Activated CD8-positive, alpha-beta memory T cell treated with anti-CD3 and anti-CD28 coated beads, Interleukin-2, amount 50 U/mL, for 48 hours (primary cell): ENCODE results near the gene CLIC3.
"Not testable (repeated sequence)": the region's sequence is repeated elsewhere in the genome, so short reads cannot be mapped to it uniquely, and the experiment has no call there.

ENCODE experiments used
- DNase-seq: peaks from one replicate; pipeline ENCODE4 v3.0.0-alpha.2; 2020

CLIC3 gene

DNA sequence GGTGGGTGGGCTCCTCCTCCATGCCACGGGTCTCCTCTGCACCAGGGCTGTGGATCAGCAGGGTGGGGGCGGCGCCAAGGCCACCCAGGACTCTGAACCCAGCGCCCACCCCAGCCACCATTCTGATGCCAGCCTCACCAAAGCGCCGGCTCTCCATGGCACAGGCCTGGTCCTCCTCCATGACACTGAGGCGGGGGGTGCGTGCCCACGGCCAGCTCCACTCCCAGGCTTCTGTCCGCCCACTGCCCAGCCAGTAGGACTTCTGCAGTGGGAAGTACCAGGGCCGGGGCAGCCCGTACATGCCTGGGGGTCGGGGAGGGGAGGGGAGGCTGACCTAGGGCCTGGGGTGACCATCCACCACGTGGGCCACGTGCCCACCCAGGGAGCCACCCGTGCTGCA, 20.1 kb upstream of the CLIC3 start:
- DNase-seq: no peak

DNA sequence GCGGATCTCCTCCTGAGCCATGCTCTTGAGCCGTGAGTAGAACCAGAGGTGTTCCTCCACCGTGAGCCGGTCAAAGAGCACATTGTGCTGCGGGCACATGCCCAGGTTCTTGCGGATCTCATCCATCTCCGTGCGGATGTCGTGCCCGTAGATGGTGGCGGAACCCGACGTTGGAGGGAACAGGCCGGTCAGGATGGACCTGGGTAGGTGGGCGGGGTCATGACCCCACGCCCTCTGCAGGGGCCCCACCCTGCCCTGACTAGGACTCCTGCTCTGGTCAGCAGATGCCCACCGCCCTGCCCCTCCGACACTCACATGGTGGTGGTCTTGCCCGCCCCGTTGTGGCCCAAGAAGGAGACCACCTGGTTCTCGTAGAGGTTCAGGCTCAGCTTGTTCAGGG, 19.6 kb upstream of the CLIC3 start:
- DNase-seq: no peak

DNA sequence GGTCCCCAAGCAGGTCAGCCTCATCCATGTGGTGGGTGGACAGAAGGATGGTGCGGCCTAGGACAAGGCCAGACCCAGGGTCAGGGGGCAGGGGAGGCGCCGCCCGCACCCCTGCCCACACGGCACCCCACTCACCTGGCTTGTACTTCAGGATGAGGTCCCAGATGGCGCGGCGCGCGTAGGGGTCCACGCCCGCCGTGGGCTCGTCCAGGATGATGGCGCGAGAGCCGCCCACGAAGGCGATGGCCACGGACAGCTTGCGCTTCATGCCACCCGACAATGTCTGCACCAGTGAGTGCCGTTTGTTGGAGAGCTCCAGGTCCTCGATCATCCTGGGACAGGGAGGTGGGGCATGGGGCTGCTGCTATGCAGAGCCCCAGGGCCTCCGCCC, 19.2 kb upstream of the CLIC3 start:
- no peak for DNase-seq

DNA sequence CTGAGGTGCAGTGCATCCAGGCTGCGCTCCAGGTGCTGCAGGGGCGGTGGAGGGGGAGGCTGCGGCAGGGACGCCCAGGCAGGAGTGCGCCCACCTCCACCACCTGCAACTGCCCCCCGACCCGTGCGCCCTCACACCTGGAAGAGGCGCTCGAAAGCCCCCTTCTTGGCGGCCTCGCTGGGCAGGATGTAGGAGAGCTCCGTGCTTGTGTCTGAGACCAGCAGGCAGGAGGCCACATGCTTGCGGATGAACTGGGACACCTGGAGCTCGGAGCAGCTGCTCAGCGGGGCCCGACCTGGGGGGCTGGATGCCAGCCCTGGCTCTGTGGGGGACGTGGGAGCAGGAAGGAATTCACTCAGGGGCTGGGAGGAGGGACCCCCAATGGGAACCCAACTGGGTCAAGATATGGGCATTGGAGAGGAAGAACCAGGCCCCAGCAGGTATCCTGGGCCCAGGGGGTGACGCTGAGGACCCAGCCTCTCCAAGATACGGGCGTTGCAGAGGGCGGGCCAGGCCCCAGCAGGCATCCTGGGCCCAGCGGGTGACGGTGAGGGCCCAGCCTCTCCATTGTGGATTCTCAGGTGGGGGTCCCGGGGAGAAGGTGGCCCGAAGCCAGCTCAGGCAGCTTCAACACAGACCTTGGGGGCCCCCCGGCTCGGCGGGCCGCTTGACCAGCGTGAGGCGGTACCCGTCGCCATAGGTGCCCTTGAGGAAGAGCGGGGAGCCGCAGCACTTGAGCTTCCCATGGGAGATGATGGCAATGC, 18.6 kb upstream of the CLIC3 start:
- no peak for DNase-seq

DNA sequence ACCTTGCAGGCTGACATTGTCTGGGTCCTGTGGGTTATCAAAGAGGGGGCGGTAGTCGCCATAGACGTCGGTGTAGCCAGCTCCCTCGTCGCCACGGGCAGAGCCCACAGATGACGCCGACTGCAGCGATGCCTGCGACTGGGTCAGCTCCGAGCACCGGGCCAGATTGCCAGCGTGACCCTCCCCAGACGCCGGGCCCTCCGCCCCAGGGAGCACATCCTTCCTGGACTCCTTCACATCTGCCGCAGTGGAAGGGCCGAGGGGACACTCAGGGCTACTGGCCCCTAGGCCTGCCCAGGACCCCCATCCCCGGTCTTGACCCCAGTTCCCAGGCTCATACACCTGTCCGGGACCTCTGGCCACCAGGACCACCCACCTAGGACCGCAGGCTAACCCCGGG, 17.8 kb upstream of the CLIC3 start:
- no peak for DNase-seq

DNA sequence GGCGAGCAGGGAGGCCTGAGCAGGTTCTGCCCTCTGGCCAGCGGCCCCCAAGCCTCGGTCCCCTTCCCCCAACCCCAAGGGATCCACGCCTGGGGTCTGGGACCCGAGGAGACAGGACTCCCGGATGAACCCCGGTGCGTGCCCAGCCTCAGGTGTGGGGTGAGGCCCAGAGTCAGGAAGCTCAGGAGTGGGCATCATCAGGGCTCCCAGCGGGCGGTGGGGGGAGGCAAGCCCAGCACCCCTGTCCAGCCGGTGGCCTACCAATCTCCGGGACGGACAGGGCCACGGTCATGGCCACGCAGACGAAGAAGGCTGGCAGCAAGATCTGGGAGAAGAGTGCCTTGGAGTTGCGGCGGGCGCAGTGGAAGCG, 17.2 kb upstream of the CLIC3 start:
- DNase-seq: no peak

DNA sequence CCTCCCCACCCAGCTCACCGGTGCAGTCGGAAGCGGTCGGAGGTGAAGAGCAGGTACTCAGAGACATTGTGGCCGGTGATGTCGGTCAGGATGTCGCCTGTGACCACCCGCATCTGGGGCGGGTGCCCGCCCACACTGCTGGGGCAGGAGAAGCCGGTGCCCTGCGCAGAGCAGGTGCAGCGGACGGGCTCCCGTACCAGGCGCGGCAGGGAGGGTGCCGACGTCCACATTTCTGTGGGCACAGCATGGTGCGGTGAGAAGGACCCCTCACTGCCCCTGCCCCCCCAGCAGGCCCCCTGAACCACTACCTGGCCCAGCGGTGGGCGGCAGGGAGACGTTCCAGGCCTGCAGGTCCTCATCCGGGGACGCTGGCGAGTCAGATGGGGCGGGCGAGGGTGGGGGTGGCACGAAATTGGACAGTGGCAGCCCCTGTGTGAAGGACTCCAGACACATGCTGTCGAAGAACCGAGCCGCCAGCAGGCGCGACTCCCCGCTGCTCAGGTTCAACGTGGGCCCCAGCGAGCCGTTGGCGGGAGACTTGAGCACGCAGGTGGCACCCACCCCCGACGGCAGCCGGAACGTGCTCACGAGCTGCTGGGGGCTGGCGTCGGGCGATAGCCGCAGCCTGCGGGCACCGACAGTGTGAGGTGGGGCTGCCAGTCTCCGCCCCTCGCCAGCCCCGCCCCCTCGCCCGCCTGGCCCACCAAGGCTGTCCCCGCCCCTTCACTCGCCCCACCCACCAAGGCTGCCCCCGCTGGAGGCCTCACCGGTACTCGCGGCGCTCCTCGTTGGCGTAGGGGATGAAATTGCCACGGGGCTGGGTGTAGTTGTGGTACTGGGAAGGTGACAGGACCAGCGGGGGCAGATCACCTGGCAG, 16.6 kb upstream of the CLIC3 start:
- no peak for DNase-seq

DNA sequence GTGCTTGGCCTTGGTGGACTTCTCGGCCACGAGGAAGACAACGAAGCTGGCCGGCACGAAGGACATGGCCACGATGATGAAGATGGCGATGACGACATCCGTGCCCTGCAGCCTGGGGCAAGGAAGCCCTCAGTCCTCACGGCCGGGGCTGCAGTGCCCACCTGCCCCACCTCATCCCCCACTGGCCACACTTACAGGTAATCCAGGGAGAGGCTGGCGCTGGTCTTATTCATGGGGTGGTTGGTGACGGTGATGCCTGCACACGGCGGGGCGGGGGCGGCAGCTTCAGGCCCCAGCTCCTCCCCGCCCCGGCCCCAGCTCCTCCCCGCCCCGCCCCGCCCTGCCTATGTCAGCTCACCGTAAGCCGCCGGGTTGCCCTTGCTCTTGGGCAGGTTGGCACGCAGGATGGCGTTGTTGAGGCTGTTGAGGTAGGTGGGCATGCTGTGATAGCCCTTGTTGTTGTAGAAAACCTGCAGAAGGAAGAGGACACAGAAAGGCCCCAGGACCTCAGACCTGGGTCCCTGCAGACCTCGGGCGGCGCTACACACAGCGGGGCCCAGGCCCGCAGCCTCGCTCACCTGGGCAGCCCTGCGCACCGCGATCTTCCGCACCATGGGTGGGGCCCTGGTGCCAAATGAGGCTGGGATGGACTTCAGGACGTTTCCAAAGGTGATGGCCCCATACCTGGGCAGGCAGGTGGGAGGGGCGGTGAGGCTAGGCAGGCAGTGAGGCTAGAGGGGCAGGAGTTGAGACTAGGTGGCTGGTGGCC, 15.7 kb upstream of the CLIC3 start:
- no peak for DNase-seq

DNA sequence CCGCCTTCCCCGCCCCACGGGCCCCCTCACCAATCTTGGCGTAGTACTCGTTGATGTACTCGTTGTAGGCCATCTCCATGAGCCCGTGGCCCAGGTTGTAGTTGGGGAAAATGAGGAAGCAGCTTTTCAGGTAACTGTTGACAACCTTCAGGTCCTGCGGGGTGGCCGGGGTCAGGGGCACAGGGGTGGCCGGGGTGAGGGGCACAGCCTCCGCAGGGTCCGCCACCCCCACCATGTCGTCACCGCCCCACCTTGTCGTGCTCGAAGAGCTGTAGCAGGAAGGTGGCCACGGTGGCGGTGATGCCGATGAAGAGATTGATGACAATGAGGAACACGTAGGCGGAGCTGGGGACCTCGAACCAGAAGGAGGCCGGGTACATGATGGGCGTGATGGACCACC, 14.8 kb upstream of the CLIC3 start:
- no peak for DNase-seq

DNA sequence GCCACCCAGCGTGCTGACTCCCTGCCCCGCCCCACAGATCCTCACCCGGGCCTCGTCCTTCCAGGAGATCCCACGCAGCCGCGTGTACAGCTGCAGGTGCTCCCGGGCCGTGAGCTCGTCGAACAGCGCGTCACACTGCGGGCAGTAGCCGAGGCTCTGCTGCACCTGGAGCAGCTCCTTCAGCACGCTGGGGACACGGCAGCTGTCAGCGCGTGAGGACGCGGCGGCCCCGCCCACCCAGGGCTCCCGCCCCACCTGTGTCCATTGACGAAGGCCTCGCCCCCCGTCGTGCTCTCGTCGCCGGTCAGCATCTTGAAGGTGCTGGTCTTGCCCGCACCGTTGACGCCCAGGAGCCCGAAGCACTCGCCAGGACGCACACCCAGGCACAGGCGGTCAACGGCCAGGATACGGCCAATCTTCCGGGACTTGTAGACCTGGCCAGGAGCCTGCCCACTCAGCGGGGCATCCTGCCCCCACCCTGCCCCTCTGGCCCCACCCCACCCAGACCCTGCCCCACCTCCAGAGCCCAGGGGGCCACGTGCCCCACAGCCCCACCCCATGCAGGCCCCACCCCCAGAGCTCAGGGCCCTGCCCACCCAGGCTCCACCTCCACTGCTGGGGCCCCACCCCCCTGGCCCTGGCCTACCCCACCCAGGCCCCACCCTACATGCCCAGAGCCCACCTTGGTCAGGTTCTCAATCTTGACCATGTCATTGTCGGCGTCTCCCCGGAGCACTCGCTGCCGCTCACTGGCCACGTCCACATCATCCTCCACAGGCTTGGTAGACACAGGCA, 13.8 kb upstream of the CLIC3 start:
- no peak for DNase-seq

DNA sequence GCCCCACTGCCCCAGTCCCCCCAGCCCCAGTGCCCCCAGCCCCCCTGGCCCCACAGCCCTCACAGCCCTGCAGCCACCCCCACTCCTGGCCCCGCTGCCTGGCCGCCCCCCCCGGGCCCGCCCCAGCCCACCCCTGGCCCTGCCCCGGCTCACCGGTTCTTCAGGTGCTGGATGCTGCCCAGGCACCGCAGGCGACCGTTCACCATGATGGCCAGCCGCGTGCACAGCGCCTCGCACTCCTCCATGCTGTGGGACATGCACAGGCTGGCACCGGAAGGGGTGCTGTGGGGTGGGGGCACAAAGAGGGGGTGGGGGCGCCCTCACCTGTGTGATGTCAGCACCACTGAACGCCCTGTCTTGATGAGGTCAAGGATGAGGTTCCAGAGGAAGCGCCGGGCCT, 12.8 kb upstream of the CLIC3 start:
- no peak for DNase-seq

DNA sequence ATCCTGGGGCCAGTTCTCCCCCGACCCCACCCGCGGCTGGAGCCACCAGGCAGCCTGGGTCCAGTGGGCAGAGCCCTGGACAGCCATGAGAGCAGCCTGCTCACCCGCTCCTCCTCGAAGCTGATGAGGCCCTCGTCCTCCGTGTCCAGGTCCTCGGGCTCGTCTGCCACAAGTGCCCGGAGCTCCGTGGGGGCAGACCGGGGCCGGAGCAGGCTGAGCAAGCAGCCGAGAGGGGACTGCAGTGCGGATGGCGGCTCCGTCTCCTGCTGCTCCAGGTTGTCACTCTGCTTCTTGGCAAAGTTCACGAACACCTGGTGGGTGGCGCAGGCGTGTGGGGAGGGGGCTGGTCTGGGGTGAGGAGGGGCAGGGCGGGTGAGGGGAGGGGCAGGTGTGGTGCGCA, 11.9 kb upstream of the CLIC3 start:
- no peak for DNase-seq

DNA sequence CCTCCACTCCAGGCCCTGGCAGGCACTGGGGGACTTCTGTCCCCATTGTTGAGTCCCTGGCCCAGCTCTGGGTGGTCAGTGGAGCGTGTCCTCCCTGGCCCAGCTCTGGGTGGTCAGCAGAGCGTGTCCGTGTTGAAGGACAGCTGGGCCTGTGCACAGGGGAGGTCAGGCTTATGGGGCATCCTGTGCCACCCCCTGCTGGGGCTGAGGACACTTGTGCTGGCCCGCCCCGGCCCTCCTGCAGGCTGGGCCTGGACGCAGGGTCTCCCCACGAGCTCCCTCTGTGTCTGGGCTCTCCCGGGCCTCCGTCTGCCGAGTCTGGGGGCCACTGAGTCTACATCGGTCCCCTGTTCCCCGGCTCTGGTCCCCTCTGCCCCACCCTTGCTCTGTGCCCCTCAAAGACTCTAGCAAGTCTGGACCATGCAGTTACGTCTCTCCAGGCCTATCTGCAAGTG, 11.5 kb upstream of the CLIC3 start:
- no peak for DNase-seq

DNA sequence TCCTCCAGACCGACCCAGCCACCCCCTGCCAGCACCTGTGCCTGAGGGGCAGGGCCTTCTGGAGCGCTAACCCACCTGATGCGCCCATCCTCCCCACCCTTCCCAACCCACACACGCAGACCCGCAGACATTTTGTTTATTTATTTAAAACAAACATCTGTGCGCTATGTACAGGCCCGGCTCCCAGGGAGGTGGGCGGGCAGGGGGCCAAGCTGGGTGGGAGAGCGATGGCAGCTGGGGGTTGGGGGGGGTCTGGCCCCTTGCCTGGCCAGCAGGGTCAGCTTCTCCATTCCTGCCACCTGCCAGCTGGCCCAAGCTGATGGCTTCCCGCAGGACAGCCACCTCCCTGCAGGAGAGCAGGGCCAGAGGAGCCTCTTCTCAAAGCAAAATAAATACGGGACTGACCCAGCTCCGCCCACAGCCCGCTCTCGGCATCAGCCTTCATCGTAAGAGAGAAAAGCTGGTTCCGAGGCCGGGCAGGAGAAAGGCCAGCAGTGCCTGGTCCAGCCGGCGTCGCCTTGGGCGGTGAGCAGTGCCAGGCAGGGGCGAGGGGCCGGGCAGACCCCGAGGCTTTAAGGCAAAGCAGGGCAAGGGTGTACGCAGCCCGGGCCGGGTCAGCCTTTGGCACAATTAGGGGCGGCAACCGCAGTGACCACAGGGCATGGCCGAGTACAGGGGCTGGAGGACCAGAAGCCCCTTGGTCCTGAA, 10.9 kb upstream of the CLIC3 start:
- no peak for DNase-seq

DNA sequence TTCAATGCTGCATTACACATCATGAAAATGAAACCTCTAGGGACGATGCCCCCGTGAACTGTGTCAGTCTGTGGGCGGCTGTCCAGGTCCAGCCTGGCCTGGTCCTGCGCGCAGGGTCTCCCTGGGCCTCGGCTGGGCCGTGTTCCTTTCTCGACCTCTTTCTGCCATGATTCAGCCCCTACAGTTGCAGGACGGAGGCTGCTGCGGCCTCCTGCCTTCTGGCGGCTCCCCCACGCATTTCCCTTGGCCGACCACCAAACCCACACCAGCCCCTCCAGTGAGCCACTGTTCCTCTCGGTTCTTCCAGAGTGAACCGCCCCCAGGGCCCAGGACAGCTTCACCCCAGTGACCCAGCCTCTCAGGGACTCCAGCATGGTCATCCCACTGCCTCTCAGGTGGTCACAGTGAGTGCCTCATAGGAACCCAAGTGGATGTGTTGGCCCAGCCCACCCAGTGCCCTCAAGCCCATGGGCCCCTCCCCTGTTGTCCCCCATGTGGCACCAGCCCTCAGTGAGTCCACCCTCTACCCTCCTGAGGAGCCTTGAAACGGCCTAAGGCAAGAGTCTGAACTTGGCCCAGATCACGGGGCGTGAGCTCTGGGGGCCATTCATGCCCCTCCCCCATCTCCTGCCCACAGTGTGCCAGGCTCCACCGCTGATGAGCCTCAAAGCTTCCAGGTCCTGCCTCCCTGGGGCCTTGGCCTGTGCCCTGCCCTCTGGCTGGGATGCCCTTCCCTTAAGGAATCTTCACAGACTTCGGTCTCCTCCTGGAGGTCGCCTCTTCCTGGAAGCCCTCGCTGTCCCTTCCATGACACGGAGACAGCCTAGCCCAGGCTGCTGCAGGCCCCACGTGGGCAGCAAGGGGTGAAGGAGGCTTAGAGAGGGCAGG, 10.0 kb upstream of the CLIC3 start:
- DNase-seq: no peak

DNA sequence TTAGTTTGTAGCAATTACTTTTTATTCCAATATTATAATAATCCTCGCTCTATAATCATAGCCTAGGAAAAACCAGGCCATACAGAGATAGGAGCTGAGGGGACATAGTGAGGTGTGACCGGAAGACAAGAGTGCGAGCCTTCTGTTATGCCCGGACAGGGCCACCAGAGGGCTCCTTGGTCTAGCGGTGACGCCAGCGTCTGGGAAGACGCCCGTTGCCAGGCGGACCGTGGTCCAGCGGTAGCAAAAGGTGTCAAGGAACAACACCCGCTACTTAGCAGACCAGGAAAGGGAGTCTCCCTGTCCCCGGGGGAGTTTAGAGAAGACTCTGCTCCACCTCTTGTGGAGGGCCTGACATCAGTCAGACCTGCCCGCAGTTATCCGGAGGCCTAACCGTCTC, 7.9 kb upstream of the CLIC3 start:
- not testable (repeated sequence) for DNase-seq

DNA sequence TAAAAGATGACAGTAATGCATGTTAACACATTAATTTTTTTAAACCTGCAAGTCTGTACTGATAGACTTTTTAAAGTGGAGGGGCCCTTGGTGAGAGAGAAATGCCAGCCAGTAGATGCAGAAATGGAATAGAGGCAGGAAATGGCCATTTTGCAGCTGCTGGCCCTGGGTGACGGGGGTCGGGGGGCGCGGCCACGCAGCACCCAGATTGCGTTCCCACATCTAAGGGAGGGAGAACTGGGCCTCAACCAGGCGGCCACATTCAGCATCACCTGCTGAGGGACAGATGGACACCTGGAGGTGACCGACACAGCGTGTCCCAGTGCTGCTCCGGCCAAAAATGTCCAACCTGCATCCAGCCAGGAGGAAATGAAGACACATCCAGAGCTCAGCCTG, 6.3 kb upstream of the CLIC3 start:
- DNase-seq: no peak

DNA sequence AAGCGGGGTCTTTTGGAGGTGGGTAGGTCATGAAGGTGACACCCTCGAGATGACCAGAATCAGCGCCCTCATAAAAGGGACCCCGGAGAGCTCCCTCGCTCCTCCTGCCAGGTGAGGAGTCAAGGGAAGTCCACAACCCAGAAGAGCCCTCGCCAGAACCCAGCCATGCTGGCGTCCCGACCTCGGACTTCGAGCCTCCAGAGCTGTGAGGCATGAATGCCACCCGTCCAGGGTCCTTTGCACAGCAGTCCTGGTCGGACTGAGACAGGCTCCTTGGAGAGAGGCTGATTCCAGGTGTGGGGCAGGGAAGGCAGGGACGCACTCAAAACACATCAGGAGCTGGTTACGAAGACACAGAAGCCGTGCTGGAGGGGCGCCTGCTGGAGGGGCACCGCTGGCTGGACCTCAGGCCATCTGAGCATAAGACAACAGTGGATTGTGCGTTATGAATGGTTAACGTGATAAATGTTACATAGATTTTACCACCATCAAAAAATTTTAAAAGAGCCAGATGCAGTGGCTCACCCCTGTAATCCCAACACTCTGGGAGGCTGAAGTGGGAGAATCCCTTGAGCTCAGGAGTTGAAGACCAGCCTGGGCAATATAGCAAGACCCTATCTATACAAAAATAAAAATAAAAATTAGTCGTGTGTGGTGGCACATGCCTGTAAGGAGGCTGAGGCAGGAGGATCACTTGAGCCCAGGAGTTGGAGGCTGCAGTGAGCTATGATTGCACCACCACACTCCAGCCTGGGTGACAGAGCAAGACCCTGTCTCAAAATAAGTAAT, 5.7 kb upstream of the CLIC3 start:
- DNase-seq: no peak

DNA sequence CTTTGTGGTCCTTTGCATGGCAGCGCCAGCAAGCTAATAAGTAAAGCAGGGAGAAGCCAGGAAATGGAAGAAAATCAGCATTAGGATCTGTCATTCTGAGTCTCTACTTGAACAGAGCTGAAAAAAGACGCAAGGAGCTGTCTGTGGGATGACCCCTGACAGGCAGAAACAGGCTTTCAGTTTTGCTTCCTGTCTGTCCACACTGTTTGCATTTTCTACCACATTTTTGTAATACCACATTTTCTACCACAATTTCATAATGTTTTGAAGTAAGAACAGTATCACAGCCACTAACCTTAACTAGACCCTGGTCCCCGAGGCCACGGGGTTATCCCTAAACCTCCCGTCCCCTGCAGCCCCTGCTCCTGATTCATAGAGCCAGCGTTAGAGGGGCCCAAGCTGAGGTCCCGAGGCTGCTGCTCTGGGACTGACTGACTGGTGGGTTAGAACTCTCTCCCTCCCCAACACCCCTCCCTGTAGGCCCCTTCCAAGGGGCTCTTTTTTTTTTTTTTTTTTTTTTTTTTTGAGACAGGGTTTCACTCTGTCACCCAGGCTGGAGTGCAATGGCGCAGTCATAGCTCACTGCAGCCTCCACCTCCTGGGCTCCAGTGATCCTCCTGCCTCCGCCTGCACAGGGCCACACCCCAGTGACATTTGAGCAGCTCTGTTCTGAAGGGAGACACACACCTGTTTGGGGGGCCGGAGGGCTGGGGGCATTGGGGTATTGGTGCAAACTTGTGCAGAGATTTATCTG, 4.0 kb upstream of the CLIC3 start:
- DNase-seq: peak; percentile 76
